HT1080 (cell line): ENCODE data around the gene C13orf46. TPM values are rescaled to one million over a fixed set of nuclear protein-coding genes. Genes with fewer than 3 reads are reported as not detected.

ENCODE experiments used
- DNase-seq: peaks from one replicate; pipeline ENCODE4 v3.0.0-alpha.2; 2015; ENCODE audit warnings: low read depth
- total RNA-seq: library from RNA; depleted of rRNA; stranded (reverse); fragments of >200 nt; shearing (Covaris generic); gene quantifications from 2 replicates; pipeline ENCODE4 v1.2.3, GENCODE V29; 2014

Gene C13orf46
- total RNA-seq, 1 experiment from 2014 or later, result 0.23 TPM

DNA sequence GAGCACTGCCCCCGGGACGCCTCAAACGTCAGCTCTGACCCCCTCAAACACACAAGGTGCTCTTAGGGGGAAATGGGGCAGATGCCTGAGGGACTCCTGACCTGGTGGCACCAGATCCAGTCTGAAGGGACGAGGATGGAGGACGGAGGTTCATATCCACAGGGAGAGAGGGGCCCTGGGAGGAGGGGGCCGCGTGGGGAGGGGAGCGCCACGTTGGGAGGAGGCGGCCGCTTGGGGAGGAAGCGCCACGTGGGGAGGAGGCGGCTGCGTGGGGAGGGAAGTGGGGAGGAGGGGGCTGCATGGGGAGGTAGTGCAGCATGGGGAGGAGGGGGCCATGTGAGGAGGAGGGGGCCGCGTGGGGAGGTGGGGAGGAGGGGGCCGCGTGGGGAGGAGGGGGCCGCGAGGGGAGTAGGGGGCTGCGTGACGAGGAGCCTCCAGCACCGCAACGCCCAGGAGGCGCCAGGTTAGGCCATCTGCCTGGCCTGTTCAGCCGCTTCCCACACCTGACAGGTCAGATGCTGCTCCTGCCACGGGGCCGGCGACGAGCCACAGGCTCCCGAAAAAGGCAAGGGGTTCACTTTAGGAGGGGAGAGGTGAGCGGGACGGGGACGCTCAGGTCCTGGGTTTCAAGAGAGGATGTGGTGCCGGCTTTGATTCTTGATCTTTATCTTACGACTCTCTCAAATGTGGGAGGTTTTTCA is 36.7 kb upstream of the C13orf46 start:
- DNase-seq, result no peak

DNA sequence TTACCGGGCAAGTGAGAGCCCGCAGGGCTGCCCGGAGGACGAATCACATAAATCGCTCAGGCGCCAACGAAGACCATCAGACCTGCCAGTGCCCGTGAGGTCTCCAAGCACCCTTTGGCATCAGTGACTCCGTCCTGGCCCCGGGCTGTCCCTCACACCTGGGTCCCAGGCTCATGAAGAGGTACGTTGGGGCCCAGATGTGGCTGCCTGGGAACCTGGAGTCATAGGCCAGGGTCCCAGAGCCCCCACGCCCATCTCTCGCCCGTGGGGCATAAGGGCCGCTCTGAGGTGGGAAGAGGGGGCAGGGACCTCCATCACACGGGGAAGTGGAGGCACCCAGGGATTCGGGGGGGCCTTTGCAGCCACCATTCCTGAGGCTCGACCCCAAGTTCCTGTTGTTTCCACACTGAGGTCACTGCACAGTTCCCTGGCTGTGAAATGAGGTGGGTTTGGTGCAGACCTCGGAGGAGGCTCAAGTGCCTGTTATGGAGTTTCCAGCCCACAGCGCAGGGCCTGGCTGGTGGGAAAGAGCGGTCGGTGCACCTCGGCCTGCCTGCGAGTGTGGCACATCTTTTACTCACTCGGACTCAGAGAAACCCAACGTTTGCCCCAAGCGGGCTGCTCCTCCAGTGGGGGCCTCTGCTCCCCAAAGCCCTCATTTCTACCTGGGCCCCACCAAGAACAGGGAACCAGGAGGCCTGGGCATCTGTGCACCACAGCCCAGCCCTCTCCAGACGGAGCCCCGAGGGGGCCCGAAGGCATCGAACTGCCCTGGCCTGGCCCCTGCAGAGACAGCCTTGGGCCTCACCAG is 35.9 kb upstream of the C13orf46 start:
- no peak for DNase-seq

DNA sequence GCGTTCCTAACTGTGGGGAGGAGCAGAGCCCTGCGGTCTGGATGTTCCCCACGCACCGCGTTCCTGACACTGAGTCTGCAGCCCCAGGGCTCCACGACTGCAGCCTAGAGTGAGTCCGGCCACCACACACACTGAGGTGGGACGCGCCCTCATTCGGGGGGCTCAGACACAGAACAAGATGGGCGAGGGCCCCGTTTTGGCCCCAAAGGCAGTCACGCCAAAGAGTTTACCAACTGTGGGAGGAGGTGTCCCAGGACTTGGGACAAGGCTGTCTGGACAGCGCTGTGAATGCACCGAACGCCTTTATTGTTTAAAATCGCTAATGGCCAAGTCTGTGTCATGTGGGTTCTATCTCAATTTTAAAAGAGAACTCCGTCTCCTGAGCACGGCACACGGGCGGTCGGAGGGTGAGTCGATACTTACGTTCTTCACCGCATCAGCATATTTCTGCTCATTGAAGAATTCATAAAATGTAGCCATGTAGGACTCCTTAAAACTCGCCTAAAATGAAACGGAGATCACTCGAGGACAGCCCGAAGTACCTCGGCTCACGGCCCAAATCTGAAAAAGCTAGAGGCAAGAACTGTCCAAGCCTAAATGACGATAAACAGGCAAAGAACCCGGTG is 35.2 kb upstream of the C13orf46 start:
- DNase-seq, result no peak

DNA sequence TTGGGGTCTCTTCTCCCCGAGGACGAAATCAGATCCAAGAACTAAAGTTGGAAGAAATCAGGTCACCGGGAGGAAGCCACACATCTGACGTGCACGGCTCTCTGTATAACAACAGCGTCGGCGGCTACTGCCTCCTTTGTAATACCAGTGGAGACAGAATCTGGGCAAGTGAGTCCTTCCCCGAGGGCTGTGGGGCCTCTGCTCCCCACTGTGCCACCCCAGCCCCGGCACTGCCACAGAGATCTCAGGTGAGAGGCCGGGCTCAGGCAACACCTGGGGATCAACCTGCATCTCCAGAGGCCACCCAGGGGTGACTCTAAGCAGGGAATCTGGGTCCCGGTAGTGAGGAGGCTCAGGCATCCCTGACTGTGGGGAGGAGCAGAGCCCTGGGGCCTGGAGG is 33.7 kb upstream of the C13orf46 start:
- DNase-seq, result no peak

DNA sequence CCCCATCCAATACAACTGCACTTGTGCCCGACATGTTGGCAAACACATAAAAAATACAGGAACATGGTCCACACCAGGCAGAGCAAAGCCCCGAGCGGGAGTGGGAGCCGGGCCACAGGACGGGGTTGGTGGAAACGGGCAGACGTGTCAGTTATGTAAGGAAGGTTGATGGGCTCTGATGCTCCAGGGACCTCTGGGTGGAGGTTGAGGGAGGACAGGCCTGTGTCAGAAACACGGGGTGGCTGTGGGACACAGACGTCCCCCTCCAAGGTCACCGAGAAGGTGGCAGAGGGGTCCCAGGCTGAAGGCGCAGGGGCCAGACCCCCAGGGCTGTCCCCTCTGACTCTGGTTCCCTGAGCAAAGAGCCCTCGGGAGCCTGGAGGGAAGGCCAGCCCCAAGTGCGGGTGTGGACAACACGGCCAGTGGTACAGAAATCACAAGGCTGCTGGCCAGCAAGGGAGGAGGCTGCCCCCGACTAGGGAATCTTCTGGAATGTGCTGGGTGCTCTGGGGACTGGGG is 31.4 kb upstream of the C13orf46 start:
- no peak for DNase-seq

DNA sequence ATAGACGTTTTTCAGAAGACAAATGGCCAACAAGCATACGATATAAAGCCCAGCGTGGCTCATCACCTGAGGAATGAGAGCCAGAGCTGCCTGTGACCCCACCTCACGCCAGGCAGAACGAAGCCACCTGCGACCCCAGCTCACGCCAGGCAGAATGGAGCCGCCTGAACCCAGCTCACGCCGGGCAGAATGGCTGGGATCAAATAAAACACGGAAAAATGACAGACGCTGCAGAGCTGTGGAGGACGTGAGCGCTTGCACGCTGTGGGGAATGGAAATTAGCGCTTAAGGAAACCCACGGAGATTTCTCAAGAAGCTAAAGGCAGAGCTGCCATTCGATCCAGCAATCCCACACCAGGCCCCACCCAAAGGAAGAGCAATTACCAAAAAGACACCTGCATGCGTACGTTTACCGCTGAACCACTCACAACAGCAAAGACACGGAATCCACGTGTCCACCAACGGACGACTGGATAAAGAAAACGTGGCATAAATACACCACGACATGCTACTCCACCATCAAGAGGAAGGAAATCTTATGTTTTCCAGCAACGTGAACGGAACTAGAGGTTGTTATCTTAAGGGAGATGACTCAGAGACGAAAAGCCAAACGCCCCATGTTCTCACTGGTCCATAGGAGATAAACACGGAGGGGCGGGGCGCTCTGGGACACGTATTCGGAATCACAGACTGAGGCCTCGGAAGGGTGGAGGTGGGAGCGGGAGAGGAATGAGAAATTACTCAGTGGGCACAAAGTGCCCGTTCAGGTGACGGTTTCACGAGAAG is 30.7 kb upstream of the C13orf46 start:
- peak; percentile 34 for DNase-seq

DNA sequence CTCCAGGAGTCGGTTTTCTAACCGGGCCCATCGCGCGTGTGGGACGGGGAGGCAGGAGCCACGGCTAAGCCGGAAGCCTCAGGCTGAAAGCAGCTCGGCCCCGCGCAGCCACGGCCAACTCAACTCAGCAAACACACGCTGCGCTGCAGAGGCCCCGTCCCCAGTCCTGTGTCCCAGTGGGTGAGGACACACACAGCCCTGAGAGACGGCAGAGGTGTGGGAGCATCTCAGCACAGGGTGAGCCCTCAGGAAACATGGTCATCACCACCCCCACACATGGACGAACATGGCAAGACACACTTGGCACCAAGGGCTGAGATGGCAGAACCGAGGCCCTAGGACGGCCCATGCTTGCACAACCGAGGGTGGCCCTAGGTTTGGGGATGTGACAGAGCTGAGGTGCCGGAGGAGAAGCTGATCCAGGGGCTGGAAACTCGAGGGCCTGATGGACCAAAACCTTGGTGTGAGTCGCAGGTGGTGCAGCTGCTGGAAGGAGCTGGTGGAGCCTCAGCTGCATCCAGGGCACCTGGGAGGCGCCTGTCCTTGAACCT is 29.0 kb upstream of the C13orf46 start:
- DNase-seq, result no peak

DNA sequence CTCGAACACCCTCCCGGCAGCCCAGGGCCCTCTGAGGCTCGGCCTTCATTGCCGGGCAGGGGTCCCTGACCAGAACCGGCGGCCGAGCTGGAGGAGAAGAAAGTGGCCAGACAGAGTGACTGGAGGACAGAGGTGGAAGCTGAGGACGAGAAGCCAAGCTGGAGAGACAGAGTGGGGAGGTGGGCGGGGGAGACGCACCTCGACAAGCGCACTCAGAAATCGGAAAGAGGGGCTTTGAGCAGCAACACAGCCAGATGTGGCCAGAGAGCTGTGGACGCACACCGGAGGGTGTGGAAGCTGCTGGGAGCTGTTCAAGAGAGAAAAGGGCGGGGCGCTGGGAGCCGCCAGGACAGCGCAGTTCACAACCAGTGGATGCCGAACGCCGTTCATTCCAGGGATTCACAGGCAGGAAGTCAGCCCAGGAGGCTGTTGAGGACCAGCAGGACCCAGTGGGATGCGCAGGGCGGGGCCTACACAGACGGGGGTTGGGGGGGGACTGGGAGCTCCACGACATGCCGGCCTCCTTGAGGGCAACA is 28.2 kb upstream of the C13orf46 start:
- no peak for DNase-seq

DNA sequence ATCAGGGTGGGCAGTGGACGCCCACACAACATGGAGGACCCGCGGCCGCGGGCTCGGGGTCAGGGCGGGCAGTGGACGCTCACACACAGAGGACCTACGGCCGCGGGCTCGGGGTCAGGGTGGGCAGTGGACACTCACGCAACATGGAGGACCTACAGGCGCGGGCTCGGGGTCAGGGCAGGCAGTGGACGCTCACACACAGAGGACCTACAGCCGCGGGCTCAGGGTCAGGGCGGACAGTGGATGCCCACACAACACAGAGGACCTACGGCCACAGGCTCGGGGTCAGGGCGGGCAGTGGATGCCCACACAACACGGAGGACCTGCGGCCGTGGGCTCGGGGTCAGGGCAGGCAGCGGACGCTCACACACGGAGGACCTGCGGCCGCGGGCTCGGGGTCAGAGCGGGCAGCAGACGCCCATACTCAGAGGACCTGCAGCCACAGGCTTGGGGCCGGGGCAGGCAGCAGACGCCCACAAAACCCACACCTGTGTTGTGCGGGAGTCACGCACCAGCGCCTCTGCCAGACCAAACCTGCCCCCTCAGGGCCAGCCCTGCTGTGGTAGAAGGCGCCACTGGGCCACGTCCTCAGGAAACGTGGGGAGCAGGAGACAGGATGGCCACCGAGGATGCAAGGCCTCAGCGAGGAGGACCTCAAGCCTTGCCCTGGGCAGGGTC is 27.6 kb upstream of the C13orf46 start:
- no peak for DNase-seq

DNA sequence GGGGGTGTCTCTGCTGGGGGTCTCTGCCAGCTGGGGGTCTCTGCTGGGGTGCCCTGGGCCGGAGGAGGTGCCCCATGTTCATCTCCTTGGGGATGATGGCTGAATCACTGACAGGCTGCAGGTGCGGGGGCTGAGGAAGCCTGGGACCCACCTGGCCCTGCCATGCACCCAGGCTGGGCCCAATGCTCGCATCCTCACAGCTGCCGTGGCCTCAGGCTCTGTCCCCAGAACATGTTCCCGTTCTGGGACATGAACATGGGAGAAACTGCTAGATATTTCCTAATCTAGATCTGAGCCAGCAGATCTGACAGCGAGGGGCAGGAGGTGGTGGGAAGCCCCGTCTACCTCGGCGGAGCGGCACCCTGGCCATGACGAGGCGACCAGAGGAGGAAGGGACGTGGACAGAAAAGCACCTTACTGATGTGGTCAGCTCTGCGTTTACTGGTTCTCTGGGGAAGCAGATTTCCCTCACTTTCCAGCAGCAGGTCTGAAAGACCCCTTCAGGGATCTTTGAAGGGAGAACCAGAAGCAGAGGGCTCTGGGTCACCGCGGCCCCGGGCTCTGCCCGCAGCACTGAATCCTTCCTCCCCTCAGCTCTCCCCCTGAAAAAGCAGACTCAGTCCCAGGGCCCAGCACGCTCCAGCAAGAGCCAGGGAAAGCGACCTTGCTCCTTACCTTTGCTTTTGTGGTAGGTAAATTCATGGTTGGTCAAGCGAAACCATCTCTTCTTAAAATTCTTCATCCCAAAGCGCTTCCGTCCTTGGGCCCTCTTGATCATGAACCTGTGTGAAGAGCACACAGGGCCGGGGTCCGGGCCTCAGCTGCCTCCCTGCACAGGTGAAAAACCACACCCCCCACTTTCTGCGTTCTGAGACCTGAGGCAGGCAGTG is 26.5 kb upstream of the C13orf46 start:
- no peak for DNase-seq

DNA sequence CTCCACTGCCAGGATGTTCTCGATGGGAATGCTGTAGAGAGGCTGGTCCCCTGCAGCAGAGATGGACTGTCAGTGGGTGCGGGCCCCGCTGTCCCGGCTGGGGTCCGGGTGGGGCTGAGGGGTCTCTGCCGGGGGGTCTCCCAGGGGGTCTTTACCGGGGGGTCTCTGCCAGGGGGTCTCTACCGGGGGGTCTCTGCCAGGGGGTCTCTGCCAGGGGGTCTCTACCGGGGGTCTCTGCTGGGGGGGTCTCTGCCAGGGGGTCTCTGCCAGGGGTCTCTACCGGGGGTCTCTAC is 25.7 kb upstream of the C13orf46 start:
- no peak for DNase-seq

DNA sequence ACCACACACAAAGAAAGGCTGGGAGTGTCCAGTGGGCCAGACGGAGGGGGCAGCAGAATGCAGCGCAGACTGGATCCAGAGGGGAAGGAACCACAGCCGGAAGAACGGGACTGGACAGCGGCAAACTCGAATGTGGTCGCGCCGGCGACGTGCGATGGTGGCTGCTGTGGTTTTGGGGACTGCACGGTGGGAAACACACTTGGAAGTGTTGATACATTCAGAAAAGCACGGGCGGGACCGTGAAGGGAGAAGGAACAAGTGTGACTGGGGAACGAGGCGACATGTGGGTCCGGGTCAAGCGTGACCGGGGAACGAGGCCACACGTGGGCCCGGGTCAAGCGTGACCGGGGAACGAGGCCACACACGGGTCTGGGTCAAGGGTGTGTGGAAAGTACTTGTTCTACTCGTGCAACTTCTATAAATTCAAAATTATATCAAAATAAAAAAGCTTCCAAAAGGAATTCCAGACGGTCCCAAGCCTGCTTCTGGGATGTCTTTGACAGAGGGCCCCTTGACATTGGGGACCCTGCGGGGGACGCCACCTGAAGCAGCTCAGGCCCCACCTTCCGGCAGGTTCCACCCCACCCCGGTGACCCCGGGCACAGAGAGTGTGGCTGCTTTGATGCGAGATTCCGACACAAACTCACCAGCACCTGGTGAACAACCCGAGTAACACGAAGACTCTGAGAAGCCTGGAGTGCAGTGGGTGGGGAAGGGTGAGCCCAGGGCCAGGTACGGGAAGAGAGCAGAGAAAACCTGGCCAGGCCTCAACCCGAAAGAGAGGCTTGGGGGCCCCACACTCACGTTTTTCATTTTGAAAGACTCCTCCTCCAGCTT is 25.1 kb upstream of the C13orf46 start:
- no peak for DNase-seq

DNA sequence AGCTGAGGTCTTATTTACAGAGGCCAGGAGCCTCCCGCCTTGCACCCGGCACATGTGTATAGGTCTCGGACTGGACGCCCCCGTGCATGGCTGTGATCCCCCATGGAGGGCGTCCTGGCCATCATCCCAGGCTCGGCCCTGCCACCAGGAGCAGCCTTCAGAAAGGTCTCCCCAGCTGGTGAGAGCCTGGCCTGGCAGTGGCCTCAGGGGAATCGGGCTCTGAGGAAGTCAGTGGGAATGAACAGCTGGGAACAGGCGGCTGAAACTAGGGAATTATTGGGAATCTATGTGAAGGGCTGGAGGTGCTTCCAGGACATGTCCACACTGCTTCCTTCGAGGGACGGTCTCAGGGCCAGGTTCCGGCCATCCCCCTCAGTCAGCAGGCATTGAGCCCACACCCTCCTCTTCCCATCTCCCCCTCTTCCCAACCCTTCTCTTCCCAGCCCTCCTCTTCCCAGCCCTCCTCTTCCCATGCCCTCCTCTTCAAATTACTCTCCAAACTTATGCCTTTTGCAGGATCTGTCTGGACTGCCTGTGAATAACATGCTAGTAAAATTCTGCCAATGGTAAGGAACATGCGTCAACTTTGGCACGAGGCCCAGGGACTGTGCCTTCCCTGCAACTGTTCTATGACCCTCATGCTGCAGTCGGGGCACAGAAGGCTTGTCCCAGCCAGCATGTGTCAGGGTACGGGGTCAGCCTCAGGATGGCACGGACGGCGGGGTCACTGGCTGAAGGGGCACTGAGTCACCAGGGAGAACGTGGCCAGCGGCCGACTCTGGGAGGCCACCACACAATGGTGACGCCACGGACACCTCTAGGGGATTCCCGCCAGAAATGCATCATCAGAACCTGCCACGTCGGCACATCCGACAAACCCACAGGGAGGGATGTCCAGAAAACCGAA is 24.2 kb upstream of the C13orf46 start:
- DNase-seq, result no peak

DNA sequence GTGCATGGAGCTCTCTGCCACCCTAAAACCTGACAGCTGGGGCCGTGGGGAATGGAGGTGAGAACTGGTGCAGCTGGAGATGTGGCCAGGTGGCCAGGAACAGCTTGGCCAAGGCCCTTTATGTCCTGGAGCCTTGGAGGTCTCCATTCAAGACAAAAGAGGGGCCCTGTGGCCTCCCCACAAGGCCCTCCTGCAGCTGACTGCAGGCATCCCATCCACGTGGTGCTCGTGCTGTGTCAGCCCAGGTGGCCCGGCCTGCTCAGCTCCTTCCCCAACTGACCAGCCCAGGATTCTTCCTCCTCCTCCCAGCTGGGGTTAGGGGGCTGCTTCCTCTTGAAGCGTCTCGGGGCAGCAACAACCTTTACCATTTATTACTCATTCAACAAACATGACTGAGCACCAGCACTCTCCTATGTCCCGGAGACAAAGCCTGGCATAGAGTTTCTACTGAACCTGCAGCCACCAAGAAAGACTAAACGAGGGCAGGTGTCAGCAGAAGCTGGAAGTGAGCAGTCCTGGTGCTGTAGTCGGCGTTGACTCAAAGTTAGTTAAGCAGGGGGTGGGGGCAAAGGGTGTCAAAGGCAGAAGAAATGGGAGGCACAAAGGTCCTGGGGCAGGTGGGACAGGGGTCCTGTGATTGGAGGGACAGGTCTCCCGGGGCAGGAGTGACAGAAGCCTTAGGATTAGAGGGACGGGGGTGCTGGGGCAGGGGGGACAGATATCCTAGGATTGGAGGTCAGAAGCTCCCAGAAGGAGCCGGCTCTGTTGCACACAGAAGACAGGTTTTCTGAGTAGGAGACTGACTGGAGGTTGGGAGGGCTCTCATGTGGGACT is 23.3 kb upstream of the C13orf46 start:
- no peak for DNase-seq

DNA sequence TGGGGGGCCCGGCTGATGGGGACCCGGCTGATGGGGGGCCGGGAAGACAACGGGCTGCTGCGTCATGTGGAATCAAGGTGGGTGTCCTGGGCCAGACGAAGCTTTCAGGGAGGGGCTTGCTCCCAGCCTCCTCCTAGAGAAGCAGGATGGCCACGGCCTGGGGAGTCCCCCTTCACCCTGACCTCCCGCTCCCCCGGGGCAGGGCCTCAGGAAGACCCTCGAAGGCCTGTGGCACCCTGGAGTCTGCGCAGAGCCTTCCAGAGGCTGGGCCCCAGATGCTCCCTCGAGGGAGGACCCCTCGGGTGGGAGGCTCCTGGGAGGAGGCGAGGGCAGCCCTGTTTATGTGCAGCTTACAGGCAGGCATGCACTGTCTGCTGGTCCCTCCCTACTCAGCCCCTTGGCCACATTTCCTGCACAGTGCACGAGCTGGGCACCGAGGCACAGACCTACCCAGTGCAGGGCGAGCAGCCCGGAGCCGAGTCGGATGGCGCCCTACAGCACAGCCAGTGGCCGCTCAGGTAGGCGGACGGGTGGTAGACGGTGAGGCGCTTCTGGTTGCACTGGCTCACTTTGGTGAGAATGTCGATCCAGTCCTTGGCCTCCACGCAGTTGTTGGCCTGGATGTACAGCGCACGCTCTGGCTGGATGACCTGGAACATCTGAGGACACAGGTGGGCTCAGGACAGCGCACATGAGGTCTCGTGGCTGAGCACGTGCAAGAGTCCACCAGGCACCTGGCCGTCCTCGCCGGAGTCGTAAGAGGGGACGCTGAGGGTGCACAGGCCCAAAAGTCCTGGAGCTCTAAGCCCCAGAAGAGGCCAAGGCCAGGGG is 22.4 kb upstream of the C13orf46 start:
- DNase-seq, result no peak
